K562 (cell line): ENCODE data around the gene ANKLE2. TPM values are rescaled to one million over a fixed set of nuclear protein-coding genes. Genes with fewer than 3 reads are reported as not detected.

Experiments used
- ATAC-seq: fragments of 200-7000 bp; cut with Tn5 transposase; 3 replicates; pipeline ENCODE4 v1.9.1; 2020; ENCODE audit warnings: moderate library complexity
- BruUV-seq: library from RNA; stranded (reverse); fragments of 400-500 nt; replicated peaks from 2 replicates; lab custom pipeline; 2021; lab: Mats Ljungman, UMichigan
- CTCF ChIA-PET: fragments of 300-600 bp; formaldehyde crosslinking; extraction: SDS; loops from one replicate; lab custom pipeline; 2021; ENCODE audit warnings: low intra/inter-chr PET ratio; lab: Yijun Ruan, JAX
- POLR2A ChIA-PET: fragments of 300-600, 350-650 bp; sonication (Branson Sonifier 250); formaldehyde crosslinking; extraction: SDS; loops from one replicate; lab custom pipeline; 2021; ENCODE audit warnings: antibody characterized with exemption, inconsistent platforms; lab: Yijun Ruan, JAX
- DNase-seq, 4 experiments: peaks; one replicate each; pipeline versions ENCODE4 v3.0.0 to v3.0.0-alpha.2; 2011 to 2018; ENCODE audit warnings: low spot score in 3 of 4, mixed read lengths in 3 of 4; ENCODE audit errors: extremely low read depth in 1 of 4
- FAIRE-seq: peaks from 2 replicates; lab custom pipeline; 2011; peaks lifted over from hg19 to GRCh38; lab: Jason Lieb, UNC
- H2AFZ ChIP-seq: 2 replicates; pipeline ENCODE4 v1.6.0; 2011; ENCODE audit warnings: low read depth, low read length, control low read depth, inconsistent platforms
- H3K27ac ChIP-seq: fragments of 200-600 bp; 3 replicates; pipeline ENCODE4 v1.8.0; 2011; ENCODE audit warnings: low read depth, mild to moderate bottlenecking, control low read depth, inconsistent platforms, low read length, moderate library complexity, mixed read lengths; ENCODE audit errors: extremely low read depth
- H3K27me3 ChIP-seq, 2 experiments: fragments of 300-600 bp in 1 of 2; 2 replicates in 1 of 2; 3 replicates in 1 of 2; pipeline versions ENCODE4 v1.6.0 to v1.8.0; 2011; ENCODE audit warnings: inconsistent platforms in 2 of 2, low read length in 2 of 2, mild to moderate bottlenecking in 1 of 2, mixed read lengths in 1 of 2, moderate library complexity in 1 of 2; ENCODE audit not compliant: control insufficient read depth in 2 of 2, insufficient read depth in 2 of 2
- H3K36me3 ChIP-seq: fragments of 300-600 bp; 3 replicates; pipeline ENCODE4 v1.8.0; 2011; ENCODE audit warnings: mild to moderate bottlenecking, low read length, inconsistent platforms; ENCODE audit not compliant: control insufficient read depth, insufficient read depth
- H3K4me1 ChIP-seq, 2 experiments: fragments of 200-600 bp in 1 of 2; replicated peaks in 1 of 2; 2 replicates in 1 of 2; 3 replicates in 1 of 2; pipeline versions ENCODE4 v1.5.1 to v1.8.0; 2011; ENCODE audit warnings: inconsistent platforms in 2 of 2, low read length in 2 of 2, mild to moderate bottlenecking in 1 of 2, mixed read lengths in 1 of 2, moderate library complexity in 1 of 2; ENCODE audit not compliant: control insufficient read depth in 2 of 2, insufficient read depth in 2 of 2
- H3K4me2 ChIP-seq: 2 replicates; pipeline ENCODE4 v1.6.1; 2011; ENCODE audit warnings: low read length, control low read depth, inconsistent platforms, mixed read lengths; ENCODE audit not compliant: insufficient read depth
- H3K4me3 ChIP-seq: fragments of 200-600 bp; sonication (generic), shearing (Covaris generic); 2 replicates; pipeline ENCODE4 v1.5.1; 2016; ENCODE audit warnings: control low read depth, inconsistent platforms
- H3K79me2 ChIP-seq: fragments of 200-600 bp; 3 replicates; pipeline ENCODE4 v1.8.0; 2011; ENCODE audit warnings: low read length, inconsistent platforms; ENCODE audit not compliant: control insufficient read depth, insufficient read depth
- H3K9ac ChIP-seq, 2 experiments: 2 replicates each; pipeline versions ENCODE4 v1.6.0 to v1.6.1; 2011; ENCODE audit warnings: low read depth in 2 of 2, low read length in 2 of 2, control low read depth in 1 of 2, inconsistent platforms in 1 of 2, mild to moderate bottlenecking in 1 of 2, mixed read lengths in 1 of 2; ENCODE audit not compliant: insufficient read depth in 1 of 2
- H3K9me1 ChIP-seq: one replicate; pipeline ENCODE4 v1.6.0; 2011; ENCODE audit warnings: inconsistent platforms, mild to moderate bottlenecking, low read length, moderate library complexity; ENCODE audit not compliant: control insufficient read depth, insufficient read depth
- H3K9me3 ChIP-seq: replicated peaks from 2 replicates; pipeline ENCODE4 v1.5.1; 2011; ENCODE audit warnings: low read depth, low read length, inconsistent platforms; ENCODE audit not compliant: control insufficient read depth, insufficient read depth
- H4K20me1 ChIP-seq: replicated peaks from 2 replicates; pipeline ENCODE4 v1.6.1; 2011; ENCODE audit warnings: low read length, inconsistent platforms, mixed read lengths; ENCODE audit not compliant: control insufficient read depth, insufficient read depth
- CSDE1 ChIP-seq, 2 experiments: fragments of 450-650 bp; IDR thresholded peaks; 2 replicates each; pipeline ENCODE4 v1.6.1; 2016; ENCODE audit warnings: mild to moderate bottlenecking in 1 of 2
- E2F8 ChIP-seq: fragments of 450-650 bp; IDR thresholded peaks from 2 replicates; pipeline ENCODE4 v1.7.1; 2018; ENCODE audit warnings: mild to moderate bottlenecking, low read depth; ENCODE audit not compliant: partially characterized antibody
- ESRRA ChIP-seq: fragments of 450-650 bp; IDR thresholded peaks from 2 replicates; pipeline ENCODE4 v1.6.1; 2014; ENCODE audit warnings: low read depth, mild to moderate bottlenecking, moderate library complexity, borderline replicate concordance
- FOXP4 ChIP-seq: sonication (generic); formaldehyde crosslinking; IDR thresholded peaks from 2 replicates; pipeline ENCODE4 v1.8.0; 2022; ENCODE audit warnings: mild to moderate bottlenecking, missing genetic modification reagents, borderline replicate concordance
- GABPB1 ChIP-seq: sonication (generic); formaldehyde crosslinking; IDR thresholded peaks from 2 replicates; pipeline ENCODE4 v1.8.0; 2022; ENCODE audit warnings: mild to moderate bottlenecking, missing genetic modification reagents
- HNRNPK ChIP-seq: fragments of 200-400 bp; formaldehyde crosslinking; IDR thresholded peaks from one replicate; pipeline ENCODE4 v1.6.1; 2018; ENCODE audit warnings: mild to moderate bottlenecking, low read depth, low read length; ENCODE audit not compliant: poor library complexity, severe bottlenecking
- MAFK ChIP-seq: IDR thresholded peaks from 2 replicates; pipeline ENCODE4 v1.6.1; 2011; ENCODE audit warnings: low read length, improper control_type of control experiment
- MBD2 ChIP-seq: sonication (generic); IDR thresholded peaks from 2 replicates; pipeline ENCODE4 v1.6.1; 2016; ENCODE audit warnings: low read depth, borderline replicate concordance
- MCM2 ChIP-seq: fragments of 450-650 bp; IDR thresholded peaks from 2 replicates; pipeline ENCODE4 v1.6.1; 2017; ENCODE audit warnings: low read depth, mild to moderate bottlenecking
- PCBP2 ChIP-seq: fragments of 200-400 bp; formaldehyde crosslinking; IDR thresholded peaks from 2 replicates; pipeline ENCODE4 v1.6.1; 2018; ENCODE audit warnings: low read length, low read depth, mild to moderate bottlenecking, moderate library complexity; ENCODE audit not compliant: poor library complexity, severe bottlenecking
- TBP ChIP-seq: optimal IDR thresholded peaks from 2 replicates; pipeline ENCODE3; 2011; ENCODE audit warnings: low read depth, low read length, improper control_type of control experiment
- USF1 ChIP-seq: sonication (generic); formaldehyde crosslinking; IDR thresholded peaks from 2 replicates; pipeline ENCODE4 v1.9.0; 2022; ENCODE audit warnings: mild to moderate bottlenecking, missing genetic modification reagents
- ZNF143 ChIP-seq: sonication (generic); formaldehyde crosslinking; IDR thresholded peaks from 2 replicates; pipeline ENCODE4 v1.9.0; 2022; ENCODE audit warnings: mild to moderate bottlenecking, missing genetic modification reagents
- ZNF239 ChIP-seq: fragments of 250-450 bp; sonication (Bioruptor Pico); IDR thresholded peaks from 2 replicates; pipeline ENCODE4 v1.4.0; 2020; ENCODE audit warnings: mild to moderate bottlenecking
- ZNF324 ChIP-seq: fragments of 250-450 bp; sonication (Bioruptor Pico); IDR thresholded peaks from 2 replicates; pipeline ENCODE4 v1.4.0; 2020; ENCODE audit warnings: mild to moderate bottlenecking
- ZNF431 ChIP-seq: sonication (generic); formaldehyde crosslinking; IDR thresholded peaks from 2 replicates; pipeline ENCODE4 v1.8.0; 2022; ENCODE audit warnings: mild to moderate bottlenecking, missing genetic modification reagents
- ZNF551 ChIP-seq: fragments of 250-450 bp; sonication (Bioruptor Pico); IDR thresholded peaks from 2 replicates; pipeline ENCODE4 v1.5.0; 2021; ENCODE audit warnings: mild to moderate bottlenecking, moderate library complexity
- WGBS: fragments of 100-300 bp; shearing (Covaris generic); methylation state at CpG from one replicate; pipeline ENCODE4 v1.1.6; 2016; ENCODE audit warnings: low coverage, mixed read lengths; ENCODE audit not compliant: insufficient coverage; ENCODE audit errors: missing lambda C conversion rate; 5-methylcytosine and 5-hydroxymethylcytosine counted together
- in situ Hi-C: fragments of 300-500 bp; cut with MboI; formaldehyde crosslinking; loops from 4 replicates; pipeline ENCODE4 v1.15.0; 2018; ENCODE audit warnings: inconsistent platforms, mixed read lengths
- intact Hi-C: fragments of 100-400 bp; cut with micrococcal nuclease; formaldehyde crosslinking; loops from 2 replicates; pipeline ENCODE4 v1.14.2; 2022
- polyA plus RNA-seq, 8 experiments: library from polyadenylated mRNA; depleted of rRNA in 4 of 8; stranded (reverse) in 5 of 8; unstranded in 3 of 8; fragments of >200 nt; fragmentation: Nextera tagmentation in 2 of 8; fragmentation: Illumina TruSeq in 1 of 8; extraction: Ambion mirVana in 2 of 8; extraction: Trizol in 1 of 8; gene quantifications; 2 replicates each; pipeline versions ENCODE4 v1.2.1 to v1.2.3, GENCODE V29; 2011 to 2014; ENCODE audit warnings: inconsistent platforms in 1 of 8, missing spikeins in 1 of 8
- total RNA-seq, 7 experiments: library from RNA; depleted of rRNA in 6 of 7; stranded (reverse); fragments of >200 nt in 6 of 7; fragmentation: Illumina TruSeq in 2 of 7; extraction: Trizol in 2 of 7; gene quantifications; 2 replicates each; pipeline versions ENCODE4 v1.2.1 to v1.2.3, GENCODE V29; 2011 to 2021; ENCODE audit warnings: low replicate concordance in 1 of 7

The ANKLE2 gene
- total and polyA plus RNA-seq, 9 of the 15 experiments (the other 6 are each of a cell fraction or from before 2014, with no cell fraction given), result 3.2 to 57.7 (median 45.6) TPM

- TF ChIP-seq CSDE1 (IDR thresholded peaks at IDR 0.05) (no peak), ZNF143 (CRISPR knock-in tag) (no peak), ESRRA (no peak)
Observed at GRCh38 chr12:132740313-132740646, 21.4 kb downstream of the ANKLE2 start (continued).

GRCh38 chr12:132739600-132740312, 21.9 kb downstream of the ANKLE2 start:
- no peak for FAIRE-seq
- no peaks in the 10 kb centered on the region for H3K9me3 ChIP-seq
- H3K79me2 ChIP-seq, result peaks cover 9% of the 10 kb centered on the region; the same call in 1 of the 3 replicates
- H2AFZ ChIP-seq, result no peak overlapping the region
- 96% methylated on average over 19 of the region's 19 CpGs for WGBS
- H4K20me1 ChIP-seq, result no peaks in the 10 kb centered on the region
- no peak overlapping the region for H3K4me2 ChIP-seq
- no TSS peak for BruUV-seq
- peaks cover 89% of the 10 kb centered on the region for H3K36me3 ChIP-seq
- in situ Hi-C loops, result no loop called here
- no peak overlapping the region for H3K4me3 ChIP-seq
- no peaks in the 10 kb centered on the region for H3K4me1 ChIP-seq
- no peaks in the 10 kb centered on the region for H3K9me1 ChIP-seq
- no peak overlapping the region for H3K9ac ChIP-seq
- no peak for ATAC-seq
- DNase-seq, result no peak
- POLR2A ChIA-PET, result interaction anchor here (2.0 kb wide), 1 partner anchor 11 kb away, joined by 7 read pairs; no protein-coding TSS in a partner anchor
- H3K27me3 ChIP-seq, result no peaks in the 10 kb centered on the region
- intact Hi-C loops, result no loop called here
- no peak overlapping the region for H3K27ac ChIP-seq
- CTCF ChIA-PET, result no interaction called here
- TF ChIP-seq PCBP2, result no peak
- TF ChIP-seq MBD2, result no peak
- no peak for TF ChIP-seq FOXP4 (CRISPR knock-in tag)
- TF ChIP-seq GABPB1 (CRISPR knock-in tag), result no peak
- no peak for TF ChIP-seq USF1 (CRISPR knock-in tag)
- no peak for TF ChIP-seq ZNF431 (CRISPR knock-in tag)
- TF ChIP-seq ZNF239, result no peak
- TF ChIP-seq E2F8, result no peak
- TF ChIP-seq ZNF324 (CRISPR knock-in tag), result no peak
- TF ChIP-seq TBP, result no peak
- no peak for TF ChIP-seq HNRNPK
- no peak for TF ChIP-seq MCM2
- TF ChIP-seq ZNF551 (CRISPR knock-in tag), result no peak
- TF ChIP-seq MAFK, result no peak
